Body of pancreas (tissue), 4 donors: ENCODE measurements around the gene ADRA2C. TPM values are rescaled to one million over a fixed set of nuclear protein-coding genes. Genes with fewer than 3 reads are reported as not detected.

Experiments
- ATAC-seq: fragments of 150-250 bp; one replicate; pipeline ENCODE4 v1.9.1; 2016
- DNase-seq, 4 donors: peaks; one replicate each; pipeline ENCODE4 v3.0.0-alpha.2; 2019
- H3K27ac ChIP-seq, 4 donors: fragments of 200-600 bp; sonication (generic); 1 replicate in 3 of 4; 2 replicates in 1 of 4; pipeline versions ENCODE4 v1.5.1 to v1.6.1; 2016 to 2019; ENCODE audit warnings: mild to moderate bottlenecking in 1 of 4, mixed read lengths in 1 of 4, moderate library complexity in 1 of 4
- H3K27me3 ChIP-seq, 2 donors: fragments of 200-600 bp; sonication (generic); one replicate each; pipeline ENCODE4 v1.6.0; 2016; ENCODE audit warnings: mild to moderate bottlenecking in 1 of 2
- H3K36me3 ChIP-seq, 2 donors: fragments of 200-600 bp; sonication (generic); replicated peaks in 1 of 2; 2 replicates each; pipeline ENCODE4 v1.5.1; 2016; ENCODE audit warnings: low read depth in 2 of 2; ENCODE audit not compliant: insufficient read depth in 1 of 2
- H3K4me1 ChIP-seq: fragments of 200-600 bp; sonication (generic); one replicate; pipeline ENCODE4 v1.6.0; 2016
- H3K4me3 ChIP-seq, 2 donors: fragments of 200-600 bp; sonication (generic); 1 replicate in 1 of 2; 2 replicates in 1 of 2; pipeline ENCODE4 v1.5.1; 2016 to 2019
- H3K9me3 ChIP-seq, 3 donors: fragments of 200-600 bp; sonication (generic); 1 replicate in 2 of 3; 2 replicates in 1 of 3; pipeline ENCODE4 v1.5.1; 2016
- POLR2A ChIP-seq, 3 donors: fragments of 450-650 bp; IDR thresholded peaks; one replicate each; pipeline ENCODE4 v1.6.1; 2016; ENCODE audit warnings: antibody characterized with exemption in 3 of 3, mild to moderate bottlenecking in 2 of 3
- WGBS, 2 donors: methylation state at CpG; one replicate each; pipeline ENCODE4 v1.1.5; 2017; 5-methylcytosine and 5-hydroxymethylcytosine counted together
- intact Hi-C: fragments of 100-400 bp; cut with DNase I; formaldehyde crosslinking; loops from one replicate; pipeline ENCODE4 v1.15.1; 2023
- total RNA-seq, 2 donors: library from RNA; depleted of rRNA; stranded (reverse); fragments of >200 nt; gene quantifications; one replicate each; pipeline ENCODE4 v1.1.0, GENCODE V29; 2016
- TF ChIP-seq, protein P1 (sequence below), 7 experiments: fragments of 450-650 bp in 4 of 7; fragments of 200-600 bp in 3 of 7; sonication (generic) in 3 of 7; IDR thresholded peaks; one replicate each; pipeline ENCODE4 v1.5.1; 2016 to 2019; ENCODE audit warnings: antibody characterized with exemption in 7 of 7

ADRA2C gene
- total RNA-seq, 2 donors from 2014 or later = 6.7 to 10.5 TPM

DNA sequence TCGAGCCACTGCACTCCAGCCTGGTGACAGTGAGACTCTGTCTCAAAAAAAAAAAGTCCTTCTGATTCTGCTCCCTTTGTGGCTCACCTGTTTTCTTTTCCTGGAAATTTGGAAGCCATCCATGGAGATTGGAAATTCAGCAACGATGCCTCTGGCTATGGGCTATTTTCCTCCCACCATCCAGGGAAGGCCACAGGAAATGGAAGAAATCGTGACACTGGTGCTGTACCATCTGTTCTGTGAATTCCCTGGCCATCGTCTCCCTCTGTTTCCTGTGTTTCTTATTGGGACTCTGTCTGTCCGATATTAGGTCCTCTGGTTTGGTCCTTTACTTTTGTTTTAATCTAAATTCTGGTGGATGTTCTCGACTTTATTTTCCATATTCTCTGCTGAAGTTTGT, 29.4 kb upstream of the ADRA2C start:
- Histone ChIP-seq H3K9me3 (no peaks in the 10 kb centered on the region), H3K4me3 (no peak overlapping the region), H3K4me1 (no peaks in the 10 kb centered on the region), H3K27ac (no peak overlapping the region), H3K27me3 (no peaks in the 10 kb centered on the region), H3K36me3 (no peaks in the 10 kb centered on the region)
- DNase-seq (no peak), ATAC-seq (no peak)
- no peak for TF ChIP-seq POLR2A (IDR thresholded peaks at IDR 0.05)
- TF ChIP-seq, protein P1, sequence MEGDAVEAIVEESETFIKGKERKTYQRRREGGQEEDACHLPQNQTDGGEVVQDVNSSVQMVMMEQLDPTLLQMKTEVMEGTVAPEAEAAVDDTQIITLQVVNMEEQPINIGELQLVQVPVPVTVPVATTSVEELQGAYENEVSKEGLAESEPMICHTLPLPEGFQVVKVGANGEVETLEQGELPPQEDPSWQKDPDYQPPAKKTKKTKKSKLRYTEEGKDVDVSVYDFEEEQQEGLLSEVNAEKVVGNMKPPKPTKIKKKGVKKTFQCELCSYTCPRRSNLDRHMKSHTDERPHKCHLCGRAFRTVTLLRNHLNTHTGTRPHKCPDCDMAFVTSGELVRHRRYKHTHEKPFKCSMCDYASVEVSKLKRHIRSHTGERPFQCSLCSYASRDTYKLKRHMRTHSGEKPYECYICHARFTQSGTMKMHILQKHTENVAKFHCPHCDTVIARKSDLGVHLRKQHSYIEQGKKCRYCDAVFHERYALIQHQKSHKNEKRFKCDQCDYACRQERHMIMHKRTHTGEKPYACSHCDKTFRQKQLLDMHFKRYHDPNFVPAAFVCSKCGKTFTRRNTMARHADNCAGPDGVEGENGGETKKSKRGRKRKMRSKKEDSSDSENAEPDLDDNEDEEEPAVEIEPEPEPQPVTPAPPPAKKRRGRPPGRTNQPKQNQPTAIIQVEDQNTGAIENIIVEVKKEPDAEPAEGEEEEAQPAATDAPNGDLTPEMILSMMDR (IDR thresholded peaks at IDR 0.05) = no peak
- WGBS, 2 donors = 47% methylated on average over 6 of the region's 6 CpGs
- intact Hi-C loops = no loop called here

DNA sequence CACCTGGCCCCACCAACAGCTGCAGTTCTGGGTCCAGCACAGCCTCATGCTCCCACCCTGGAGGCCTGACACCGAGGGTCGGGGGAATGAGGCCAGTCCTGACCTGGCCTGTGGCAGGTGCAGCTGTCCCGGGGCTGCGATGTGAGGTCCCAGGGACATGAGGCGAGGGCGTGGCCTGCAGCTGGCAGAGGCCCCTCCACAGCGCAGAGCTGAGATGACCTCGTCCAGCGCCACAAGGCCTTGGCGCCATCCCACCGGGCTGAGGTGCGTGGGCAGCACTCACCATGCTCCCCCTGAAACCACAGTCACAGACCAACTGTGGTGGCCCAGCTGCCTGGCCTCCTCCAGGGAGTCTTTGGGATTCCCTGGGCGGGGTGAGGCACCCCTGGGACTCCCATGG, 26.6 kb upstream of the ADRA2C start:
- Histone ChIP-seq H3K4me1 (peaks cover 2% of the 10 kb centered on the region), H3K36me3 (no peaks in the 10 kb centered on the region), H3K27me3 (peaks cover 0 to 3% of the 10 kb centered on the region in 2 donors), H3K4me3 (no peak overlapping the region), H3K9me3 (peaks cover 0 to 5% (median 0%) of the 10 kb centered on the region in 3 donors), H3K27ac (no peak overlapping the region)
- DNase-seq = no peak
- intact Hi-C loops = no loop called here
- no peak for ATAC-seq
- 85% methylated on average over 13 of the region's 13 CpGs; no CpG with 5 or more reads in 1 of the 2 donors for whole genome bisulfite sequencing, 2 donors
- TF ChIP-seq POLR2A (IDR thresholded peaks at IDR 0.05) = no peak
- TF ChIP-seq, protein P1 (IDR thresholded peaks at IDR 0.05) = no peak

DNA sequence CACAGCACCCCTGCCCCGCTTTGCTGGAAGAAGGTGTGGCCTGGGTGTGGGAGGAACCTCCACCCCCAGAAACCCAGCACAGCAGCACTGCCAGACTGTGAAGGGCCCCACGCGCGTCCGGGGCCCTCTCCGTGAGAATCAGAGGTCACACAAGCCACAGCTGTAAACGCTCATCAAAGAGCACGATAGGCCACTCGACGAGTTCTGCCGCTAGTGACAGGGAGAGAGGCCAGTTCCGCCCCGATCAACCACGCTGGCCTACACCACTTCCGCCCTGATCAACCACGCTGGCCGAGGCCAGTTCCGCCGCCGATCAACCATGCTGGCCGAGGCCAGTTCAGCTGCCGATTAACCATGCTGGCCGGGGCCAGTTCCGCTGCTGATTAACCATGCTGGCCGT, 25.9 kb upstream of the ADRA2C start:
- ATAC-seq (no peak), DNase-seq (no peak)
- Histone ChIP-seq H3K27me3 (peaks cover 0 to 3% of the 10 kb centered on the region in 2 donors), H3K27ac (no peak overlapping the region), H3K4me3 (no peak overlapping the region), H3K36me3 (no peaks in the 10 kb centered on the region), H3K9me3 (peaks cover 0 to 5% (median 0%) of the 10 kb centered on the region in 3 donors), H3K4me1 (peaks cover 8% of the 10 kb centered on the region)
- TF ChIP-seq POLR2A (IDR thresholded peaks at IDR 0.05) = no peak
- TF ChIP-seq, protein P1 (IDR thresholded peaks at IDR 0.05) = no peak
- intact Hi-C loops = no loop called here
- WGBS, 2 donors = 64 to 74% methylated on average over 6 to 24 of the region's 25 CpGs

DNA sequence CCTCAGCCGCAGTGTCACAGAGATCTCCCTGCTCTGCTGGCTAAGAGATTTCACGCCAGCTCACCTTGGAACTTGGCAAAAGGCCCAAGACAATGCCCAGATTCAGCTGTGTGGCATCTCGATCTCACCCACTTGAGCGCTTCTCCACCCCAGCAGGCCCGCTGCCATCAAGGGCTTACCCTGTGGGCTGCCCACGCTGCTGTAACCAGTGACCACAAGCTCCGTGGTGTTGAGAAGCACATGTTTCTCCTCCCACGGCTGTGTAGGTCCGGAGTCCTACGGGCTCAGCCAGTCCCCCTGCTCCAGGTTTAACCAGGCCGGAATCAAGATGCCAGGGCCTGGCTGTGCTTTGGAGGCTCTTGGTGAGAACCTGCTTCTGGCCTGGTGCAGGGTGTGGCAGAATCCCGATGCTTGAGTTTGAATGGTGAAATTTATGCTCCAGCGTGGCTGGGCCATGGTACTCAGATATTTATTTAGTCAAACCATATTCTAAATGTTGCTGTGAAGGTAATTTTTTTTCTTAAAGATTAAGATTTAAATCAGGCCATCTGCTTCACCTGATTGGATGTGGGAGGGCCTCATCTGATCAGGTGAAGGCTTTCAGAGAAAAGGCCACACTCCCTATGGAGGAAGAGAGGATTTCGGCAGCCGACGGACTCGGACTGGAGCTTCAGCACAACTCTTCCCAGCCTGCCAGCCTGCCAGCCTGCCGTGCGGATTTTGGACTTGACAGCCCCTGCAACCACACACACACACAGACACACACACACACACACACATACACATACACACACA, 24.8 kb upstream of the ADRA2C start:
- intact Hi-C loops = no loop called here

More for the DNA sequence above, 24.8 kb upstream of the ADRA2C start:
- H3K36me3 ChIP-seq = no peaks in the 10 kb centered on the region
- H3K4me1 ChIP-seq = peaks cover 12% of the 10 kb centered on the region
- DNase-seq (no peak), ATAC-seq (no peak)
- no peak overlapping the region for H3K4me3 ChIP-seq
- peaks cover 0 to 3% of the 10 kb centered on the region in 2 donors for H3K27me3 ChIP-seq
- WGBS, 2 donors = 80 to 89% methylated on average over 12 to 19 of the region's 19 CpGs
- peaks cover 0 to 5% (median 0%) of the 10 kb centered on the region in 3 donors for H3K9me3 ChIP-seq
- H3K27ac ChIP-seq = no peak overlapping the region
- TF ChIP-seq POLR2A (IDR thresholded peaks at IDR 0.05) = no peak
- TF ChIP-seq, protein P1 (IDR thresholded peaks at IDR 0.05) = no peak
